Measurements from ENCODE around the gene IRAG1. TPM values are rescaled to one million over a fixed set of nuclear protein-coding genes. Genes with fewer than 3 reads are reported as not detected.

The IRAG1 gene, protein sequence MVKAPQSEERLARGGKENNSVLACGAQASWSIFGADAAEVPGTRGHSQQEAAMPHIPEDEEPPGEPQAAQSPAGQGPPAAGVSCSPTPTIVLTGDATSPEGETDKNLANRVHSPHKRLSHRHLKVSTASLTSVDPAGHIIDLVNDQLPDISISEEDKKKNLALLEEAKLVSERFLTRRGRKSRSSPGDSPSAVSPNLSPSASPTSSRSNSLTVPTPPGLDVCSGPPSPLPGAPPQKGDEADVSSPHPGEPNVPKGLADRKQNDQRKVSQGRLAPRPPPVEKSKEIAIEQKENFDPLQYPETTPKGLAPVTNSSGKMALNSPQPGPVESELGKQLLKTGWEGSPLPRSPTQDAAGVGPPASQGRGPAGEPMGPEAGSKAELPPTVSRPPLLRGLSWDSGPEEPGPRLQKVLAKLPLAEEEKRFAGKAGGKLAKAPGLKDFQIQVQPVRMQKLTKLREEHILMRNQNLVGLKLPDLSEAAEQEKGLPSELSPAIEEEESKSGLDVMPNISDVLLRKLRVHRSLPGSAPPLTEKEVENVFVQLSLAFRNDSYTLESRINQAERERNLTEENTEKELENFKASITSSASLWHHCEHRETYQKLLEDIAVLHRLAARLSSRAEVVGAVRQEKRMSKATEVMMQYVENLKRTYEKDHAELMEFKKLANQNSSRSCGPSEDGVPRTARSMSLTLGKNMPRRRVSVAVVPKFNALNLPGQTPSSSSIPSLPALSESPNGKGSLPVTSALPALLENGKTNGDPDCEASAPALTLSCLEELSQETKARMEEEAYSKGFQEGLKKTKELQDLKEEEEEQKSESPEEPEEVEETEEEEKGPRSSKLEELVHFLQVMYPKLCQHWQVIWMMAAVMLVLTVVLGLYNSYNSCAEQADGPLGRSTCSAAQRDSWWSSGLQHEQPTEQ
- 7.7 TPM for polyA plus RNA-seq (2013, experiment 1 of 2)
- 6.5 TPM for polyA plus RNA-seq (2013, experiment 2 of 2)

GRCh38 chr11:10693509-10694081, at the start of gene IRAG1:
IRAG1 (minus strand) TSS chr11:10693755; CDS start chr11:10693602, 153 bp downstream.
- H3K9me3 ChIP-seq (ENCODE audit: control insufficient read depth, low read length): no peaks in the 10 kb centered on the region
- 79 to 82% methylated on average over 12 to 18 of the region's 18 CpGs for WGBS, 2 experiments (ENCODE audit: insufficient coverage in 2 of 2)
- peak within 1 kb of the TSS; percentile 31 for H3K27ac ChIP-seq (ENCODE audit: low read depth, low read length, severe bottlenecking)
- H3K4me3 ChIP-seq (ENCODE audit: extremely low read depth, insufficient read depth, low read length, poor library complexity, severe bottlenecking): no peak within 1 kb of the TSS
- peaks cover 15% of the 10 kb centered on the region for H3K4me1 ChIP-seq (ENCODE audit: control insufficient read depth, insufficient read depth, low read length, poor library complexity, severe bottlenecking)
- H3K36me3 ChIP-seq (ENCODE audit: control insufficient read depth, insufficient read depth, low read length): no peaks in the 10 kb centered on the region

GRCh38 chr11:10742460-10743208, 49.1 kb upstream of the IRAG1 start:
- 75 to 88% methylated on average over 5 to 6 of the region's 9 CpGs for WGBS, 2 experiments (ENCODE audit: insufficient coverage in 2 of 2)

DNA sequence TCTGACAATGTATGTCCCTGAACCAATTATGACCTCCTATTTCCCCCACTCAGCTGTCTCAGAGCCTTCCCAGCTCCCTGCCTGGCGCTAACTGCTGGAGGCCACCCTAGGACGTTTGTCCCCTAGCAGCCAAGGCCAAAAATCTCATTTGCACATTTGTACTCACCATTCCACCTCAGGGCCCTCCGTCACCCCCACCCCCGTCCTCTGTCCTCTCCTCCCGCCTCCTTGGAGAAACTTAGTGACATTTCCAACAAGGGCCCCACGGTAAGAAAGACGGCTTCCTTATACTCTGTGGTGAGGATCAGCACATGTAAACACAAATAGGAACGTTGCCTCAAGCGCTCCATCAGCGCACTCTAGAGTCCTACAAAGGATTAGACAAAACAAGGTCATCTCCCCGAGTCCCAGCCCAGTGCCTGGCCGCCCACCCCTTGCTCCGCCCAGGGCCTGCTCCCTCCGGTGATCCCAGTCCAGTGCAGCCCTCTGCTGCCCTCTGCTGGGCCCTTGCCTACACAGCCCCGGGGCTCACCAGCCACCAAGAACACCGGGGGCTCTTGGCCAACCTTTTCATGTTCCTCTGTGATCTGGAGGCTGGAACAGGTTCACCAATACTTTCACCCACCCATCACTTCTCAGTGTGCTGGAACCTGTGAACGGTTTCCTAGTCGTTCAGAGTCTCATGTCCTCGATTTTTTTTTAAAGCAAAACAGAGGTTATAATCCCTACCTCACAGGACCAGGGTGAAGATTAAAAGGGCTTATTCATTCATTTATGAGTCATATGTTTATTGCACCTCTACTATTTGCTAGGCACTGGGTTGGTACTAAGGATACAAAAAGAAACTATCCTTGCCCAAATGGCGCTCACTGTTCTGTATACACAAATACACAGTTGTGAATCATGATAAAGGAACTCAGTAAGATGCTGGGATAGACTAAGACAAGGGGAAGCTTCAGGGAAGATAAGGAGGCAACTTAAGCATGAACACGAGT, 42.2 kb upstream of the IRAG1 start:
- H3K4me1 ChIP-seq (ENCODE audit: control insufficient read depth, insufficient read depth, low read length, poor library complexity, severe bottlenecking): peaks cover 11% of the 10 kb centered on the region
- H3K4me3 ChIP-seq (ENCODE audit: extremely low read depth, insufficient read depth, low read length, poor library complexity, severe bottlenecking): peak overlapping the region; percentile 5
- H3K9me3 ChIP-seq (ENCODE audit: control insufficient read depth, low read length): no peaks in the 10 kb centered on the region
- WGBS, 2 experiments (ENCODE audit: insufficient coverage in 2 of 2): 7 to 10% methylated on average over 11 to 14 of the region's 21 CpGs
- peak overlapping the region; percentile 23 for H3K27ac ChIP-seq (ENCODE audit: low read depth, low read length, severe bottlenecking)
- no peaks in the 10 kb centered on the region for H3K36me3 ChIP-seq (ENCODE audit: control insufficient read depth, insufficient read depth, low read length)

More at GRCh38 chr11:10742460-10743208, 49.1 kb upstream of the IRAG1 start:
- Histone ChIP-seq H3K9me3 (ENCODE audit: control insufficient read depth, low read length) (no peaks in the 10 kb centered on the region), H3K36me3 (ENCODE audit: control insufficient read depth, insufficient read depth, low read length) (no peaks in the 10 kb centered on the region), H3K4me3 (ENCODE audit: extremely low read depth, insufficient read depth, low read length, poor library complexity, severe bottlenecking) (no peak overlapping the region), H3K27ac (ENCODE audit: low read depth, low read length, severe bottlenecking) (no peak overlapping the region), H3K4me1 (ENCODE audit: control insufficient read depth, insufficient read depth, low read length, poor library complexity, severe bottlenecking) (peaks cover 7% of the 10 kb centered on the region)

DNA sequence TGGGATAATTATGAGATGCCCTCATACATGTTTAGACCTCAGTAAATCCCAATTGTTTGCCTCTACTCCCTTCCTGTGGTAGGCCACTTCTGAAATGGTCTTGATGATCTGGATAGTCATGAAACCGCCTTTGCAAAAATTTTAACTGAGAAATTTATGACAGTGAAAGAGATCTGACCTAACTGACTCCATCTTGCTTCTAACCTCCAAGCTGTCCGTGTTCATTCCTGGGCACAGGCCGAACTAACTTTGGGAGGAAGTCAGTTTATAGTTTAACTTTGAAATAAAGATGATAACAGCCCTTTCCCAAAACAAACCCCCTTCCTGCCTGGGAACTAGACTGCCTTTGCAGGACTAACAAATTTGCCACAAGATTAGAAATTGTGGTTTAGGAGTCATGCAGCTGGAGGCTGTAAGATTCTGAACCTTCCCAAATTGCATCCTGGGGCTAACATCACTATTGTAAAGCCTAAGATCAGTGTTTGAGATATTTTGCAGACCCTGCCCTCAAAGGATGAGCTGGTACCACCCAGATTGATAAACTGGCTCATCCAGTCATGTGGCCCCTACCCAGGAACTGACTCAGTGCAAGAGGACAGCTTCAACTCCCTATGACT, 37.6 kb upstream of the IRAG1 start:
- H3K36me3 ChIP-seq (ENCODE audit: control insufficient read depth, insufficient read depth, low read length): no peaks in the 10 kb centered on the region
- peaks cover 7% of the 10 kb centered on the region for H3K4me1 ChIP-seq (ENCODE audit: control insufficient read depth, insufficient read depth, low read length, poor library complexity, severe bottlenecking)
- WGBS, 2 experiments (ENCODE audit: insufficient coverage in 2 of 2): 100% methylated on average over 1 of the region's 3 CpGs; no CpG with 5 or more reads in 1 of the 2 experiments
- no peak overlapping the region for H3K4me3 ChIP-seq (ENCODE audit: extremely low read depth, insufficient read depth, low read length, poor library complexity, severe bottlenecking)
- no peaks in the 10 kb centered on the region for H3K9me3 ChIP-seq (ENCODE audit: control insufficient read depth, low read length)
- H3K27ac ChIP-seq (ENCODE audit: low read depth, low read length, severe bottlenecking): no peak overlapping the region

DNA sequence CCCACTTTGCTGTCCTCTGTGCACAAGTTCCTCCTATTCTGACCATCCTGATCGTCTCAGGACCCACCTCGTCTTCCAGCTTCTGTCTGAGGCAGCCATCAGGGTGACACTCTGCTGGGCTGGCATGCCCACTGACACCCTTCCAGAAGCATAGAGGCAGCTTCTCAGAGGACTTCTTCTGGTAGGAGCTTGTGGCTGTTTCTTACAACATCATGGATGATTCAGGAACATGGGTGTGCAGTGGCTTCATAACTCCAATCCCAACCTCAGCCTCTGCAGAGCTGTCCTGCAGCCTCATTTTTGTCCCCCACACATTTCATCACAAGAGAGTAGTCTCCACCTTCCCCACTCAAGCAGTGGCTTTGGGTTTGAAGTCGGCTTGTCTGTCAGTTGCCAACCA, 36.6 kb upstream of the IRAG1 start:
- Histone ChIP-seq H3K27ac (ENCODE audit: low read depth, low read length, severe bottlenecking) (no peak overlapping the region), H3K4me1 (ENCODE audit: control insufficient read depth, insufficient read depth, low read length, poor library complexity, severe bottlenecking) (peaks cover 2% of the 10 kb centered on the region), H3K36me3 (ENCODE audit: control insufficient read depth, insufficient read depth, low read length) (no peaks in the 10 kb centered on the region), H3K4me3 (ENCODE audit: extremely low read depth, insufficient read depth, low read length, poor library complexity, severe bottlenecking) (no peak overlapping the region), H3K9me3 (ENCODE audit: control insufficient read depth, low read length) (no peaks in the 10 kb centered on the region)
- WGBS, 2 experiments (ENCODE audit: insufficient coverage in 2 of 2): 89 to 92% methylated on average over 3 of the region's 3 CpGs

DNA sequence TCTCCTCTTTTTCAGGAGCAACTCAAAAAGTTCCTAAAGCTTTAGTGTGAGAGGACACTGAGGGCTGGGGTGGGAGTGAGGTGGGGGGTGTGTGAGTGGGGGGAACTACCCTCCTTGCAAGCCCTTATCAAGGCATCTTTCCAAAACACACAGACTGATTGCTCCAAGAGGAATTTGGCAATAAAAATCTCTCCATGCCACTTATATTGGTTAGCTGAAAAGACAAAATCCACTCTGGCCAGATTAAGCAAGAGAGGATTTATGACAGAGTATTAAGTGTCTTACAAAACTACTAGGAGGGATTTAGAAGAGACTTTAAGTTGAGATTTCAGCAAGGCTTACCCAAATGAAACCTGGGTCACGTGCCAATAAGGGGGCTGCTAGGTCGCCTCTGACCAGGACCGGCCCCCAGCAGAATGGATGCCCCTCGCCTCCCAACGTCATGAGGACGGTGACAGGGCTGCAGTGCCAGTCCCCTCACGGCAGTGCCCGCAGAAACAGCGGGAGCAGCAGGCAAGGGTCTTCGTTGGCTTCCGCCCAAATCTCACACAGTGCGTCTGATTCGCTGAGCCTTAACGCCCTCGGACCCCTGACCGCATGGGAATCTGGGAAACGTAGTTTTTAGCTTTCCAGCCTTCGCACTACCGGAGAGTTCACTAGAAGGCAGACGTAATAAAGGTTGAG, 35.4 kb upstream of the IRAG1 start:
- no peak overlapping the region for H3K27ac ChIP-seq (ENCODE audit: low read depth, low read length, severe bottlenecking)
- H3K4me3 ChIP-seq (ENCODE audit: extremely low read depth, insufficient read depth, low read length, poor library complexity, severe bottlenecking): peak overlapping the region; percentile 46
- WGBS, 2 experiments (ENCODE audit: insufficient coverage in 2 of 2): 3 to 4% methylated on average over 15 to 17 of the region's 20 CpGs

GRCh38 chr11:10728154-10728553, 34.6 kb upstream of the IRAG1 start:
- Histone ChIP-seq H3K36me3 (ENCODE audit: control insufficient read depth, insufficient read depth, low read length) (no peaks in the 10 kb centered on the region), H3K27ac (ENCODE audit: low read depth, low read length, severe bottlenecking) (no peak overlapping the region), H3K9me3 (ENCODE audit: control insufficient read depth, low read length) (no peaks in the 10 kb centered on the region), H3K4me3 (ENCODE audit: extremely low read depth, insufficient read depth, low read length, poor library complexity, severe bottlenecking) (no peak overlapping the region), H3K4me1 (ENCODE audit: control insufficient read depth, insufficient read depth, low read length, poor library complexity, severe bottlenecking) (no peaks in the 10 kb centered on the region)
- WGBS, 2 experiments (ENCODE audit: insufficient coverage in 2 of 2): 90 to 93% methylated on average over 3 of the region's 3 CpGs

More for the DNA sequence above, 35.4 kb upstream of the IRAG1 start:
- Histone ChIP-seq H3K9me3 (ENCODE audit: control insufficient read depth, low read length) (no peaks in the 10 kb centered on the region), H3K4me1 (ENCODE audit: control insufficient read depth, insufficient read depth, low read length, poor library complexity, severe bottlenecking) (no peaks in the 10 kb centered on the region), H3K36me3 (ENCODE audit: control insufficient read depth, insufficient read depth, low read length) (no peaks in the 10 kb centered on the region)

GRCh38 chr11:10727146-10727851, 33.7 kb upstream of the IRAG1 start:
- Histone ChIP-seq H3K4me1 (ENCODE audit: control insufficient read depth, insufficient read depth, low read length, poor library complexity, severe bottlenecking) (no peaks in the 10 kb centered on the region), H3K36me3 (ENCODE audit: control insufficient read depth, insufficient read depth, low read length) (no peaks in the 10 kb centered on the region), H3K9me3 (ENCODE audit: control insufficient read depth, low read length) (no peaks in the 10 kb centered on the region), H3K27ac (ENCODE audit: low read depth, low read length, severe bottlenecking) (no peak overlapping the region), H3K4me3 (ENCODE audit: extremely low read depth, insufficient read depth, low read length, poor library complexity, severe bottlenecking) (no peak overlapping the region)
- WGBS, 2 experiments (ENCODE audit: insufficient coverage in 2 of 2): 81 to 93% methylated on average over 3 to 4 of the region's 4 CpGs

Data from mesodermal cell (in vitro differentiated cells).